Mammary epithelial cell (primary cell): ENCODE results near the gene AP5B1.

Experiments
- EZH2 ChIP-seq: IDR thresholded peaks from 2 replicates; pipeline ENCODE4 v1.6.1; 2012; ENCODE audit warnings: low read length, inconsistent platforms, borderline replicate concordance
- TF ChIP-seq, protein P1 (sequence below), 2 donors: IDR thresholded peaks in 1 of 2; conservative IDR thresholded peaks in 1 of 2; 2 replicates each; pipeline ENCODE4 v1.5.1; 2011 to 2012; ENCODE audit warnings: inconsistent platforms in 2 of 2, low read length in 2 of 2, mild to moderate bottlenecking in 2 of 2, control low read depth in 1 of 2, low read depth in 1 of 2; ENCODE audit not compliant: insufficient read depth in 1 of 2; ENCODE audit errors: extremely low read depth in 1 of 2

DNA sequence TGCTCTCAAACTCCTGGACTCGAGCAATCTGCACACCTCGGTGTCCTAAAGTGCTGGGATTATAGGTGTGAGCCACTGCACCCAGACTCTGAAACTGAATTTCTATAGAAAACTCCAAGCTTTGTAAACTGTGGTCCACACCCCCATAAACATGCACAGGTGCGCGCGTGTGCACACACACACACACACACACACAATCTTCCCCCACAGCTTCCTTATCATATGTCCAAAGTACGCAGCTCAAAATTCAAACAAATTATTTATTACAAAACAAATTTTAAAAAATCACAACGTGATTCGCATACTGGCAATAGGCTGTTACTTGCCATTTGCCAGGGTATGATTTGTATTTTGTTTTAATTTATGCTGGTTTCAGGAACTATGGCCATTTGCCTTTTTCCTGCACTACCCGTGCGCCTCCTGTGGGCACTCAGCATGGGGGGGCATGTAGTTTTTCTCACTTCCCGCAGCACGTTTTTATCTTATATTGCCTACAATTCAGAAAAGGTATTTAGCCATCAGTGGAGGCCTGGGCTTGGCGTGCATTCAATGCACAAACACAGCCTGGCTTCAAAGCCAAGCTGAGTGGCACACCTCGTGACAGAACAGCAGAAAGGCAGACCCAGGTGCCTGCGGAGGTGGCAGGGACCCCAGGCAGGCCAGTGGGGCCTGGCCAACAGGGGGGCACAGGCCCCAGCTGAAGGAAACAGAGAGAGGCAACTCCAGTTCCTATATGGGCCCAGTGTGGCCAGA lies 42.2 kb upstream of the AP5B1 start:
- TF ChIP-seq, protein P1, sequence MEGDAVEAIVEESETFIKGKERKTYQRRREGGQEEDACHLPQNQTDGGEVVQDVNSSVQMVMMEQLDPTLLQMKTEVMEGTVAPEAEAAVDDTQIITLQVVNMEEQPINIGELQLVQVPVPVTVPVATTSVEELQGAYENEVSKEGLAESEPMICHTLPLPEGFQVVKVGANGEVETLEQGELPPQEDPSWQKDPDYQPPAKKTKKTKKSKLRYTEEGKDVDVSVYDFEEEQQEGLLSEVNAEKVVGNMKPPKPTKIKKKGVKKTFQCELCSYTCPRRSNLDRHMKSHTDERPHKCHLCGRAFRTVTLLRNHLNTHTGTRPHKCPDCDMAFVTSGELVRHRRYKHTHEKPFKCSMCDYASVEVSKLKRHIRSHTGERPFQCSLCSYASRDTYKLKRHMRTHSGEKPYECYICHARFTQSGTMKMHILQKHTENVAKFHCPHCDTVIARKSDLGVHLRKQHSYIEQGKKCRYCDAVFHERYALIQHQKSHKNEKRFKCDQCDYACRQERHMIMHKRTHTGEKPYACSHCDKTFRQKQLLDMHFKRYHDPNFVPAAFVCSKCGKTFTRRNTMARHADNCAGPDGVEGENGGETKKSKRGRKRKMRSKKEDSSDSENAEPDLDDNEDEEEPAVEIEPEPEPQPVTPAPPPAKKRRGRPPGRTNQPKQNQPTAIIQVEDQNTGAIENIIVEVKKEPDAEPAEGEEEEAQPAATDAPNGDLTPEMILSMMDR (conservative IDR thresholded peaks at IDR 0.05 in 1 of 2, IDR thresholded peaks at IDR 0.05 in 1 of 2; ENCODE audit: extremely low read depth in 1 of 2, insufficient read depth in 1 of 2, low read depth in 1 of 2, low read length in 2 of 2) = no peak
- TF ChIP-seq EZH2 = no peak
